Caco-2 (cell line): Measurements from ENCODE around the gene IFITM2. TPM values are rescaled to one million over a fixed set of nuclear protein-coding genes. Genes with fewer than 3 reads are reported as not detected.
A peak's percentile ranks its signal among the peaks of the same experiment; 100 is the strongest.
"Not testable (repeated sequence)": the region's sequence is repeated elsewhere in the genome, so short reads cannot be mapped to it uniquely, and the experiment has no call there.

Experiments
- Bru-seq: library from RNA; stranded (reverse); fragments of 400-500 nt; gene quantifications from one replicate; lab custom pipeline; 2021; lab: Mats Ljungman, UMichigan
- BruChase-seq, 2 experiments: library from RNA; stranded (reverse); fragments of 400-500 nt; gene quantifications; one replicate each; lab custom pipeline; 2021; lab: Mats Ljungman, UMichigan
- BruUV-seq: library from RNA; stranded (reverse); fragments of 400-500 nt; replicated peaks from 2 replicates; lab custom pipeline; 2021; lab: Mats Ljungman, UMichigan
- CTCF ChIA-PET: fragments of 300-600 bp; sonication (Branson Sonifier 250); formaldehyde crosslinking; loops from one replicate; lab custom pipeline; 2022; ENCODE audit warnings: antibody characterized with exemption; lab: Charles Lee
- POLR2A ChIA-PET: fragments of 300-600 bp; sonication (Branson Sonifier 250); formaldehyde crosslinking; loops from one replicate; lab custom pipeline; 2022; ENCODE audit warnings: antibody characterized with exemption; lab: Charles Lee
- DNase-seq, 2 experiments: peaks; one replicate each; pipeline versions ENCODE4 v3.0.0 to v3.0.0-alpha.2; 2020 to 2022
- H3K27me3 ChIP-seq: replicated peaks from 2 replicates; pipeline ENCODE4 v1.6.0; 2011; ENCODE audit warnings: low read length; ENCODE audit not compliant: control insufficient read depth, insufficient read depth
- H3K36me3 ChIP-seq: 2 replicates; pipeline ENCODE4 v1.5.1; 2011; ENCODE audit warnings: low read length; ENCODE audit not compliant: control insufficient read depth, insufficient read depth
- H3K4me1 ChIP-seq: fragments of 250-450 bp; sonication (Bioruptor Pico); 2 replicates; pipeline ENCODE4 v1.5.1; 2020; ENCODE audit warnings: mild to moderate bottlenecking
- H3K4me3 ChIP-seq: 2 replicates; pipeline ENCODE4 v1.5.1; 2011; ENCODE audit warnings: low read depth, mild to moderate bottlenecking, control low read depth, low read length
- H3K9me3 ChIP-seq: fragments of 250-450 bp; sonication (Bioruptor Pico); 2 replicates; pipeline ENCODE4 v1.5.1; 2020; ENCODE audit warnings: mild to moderate bottlenecking, moderate library complexity
- H3K27ac Mint-ChIP-seq: one replicate; pipeline ENCODE4 v1.8.0; 2022; ENCODE audit warnings: mixed read lengths; ENCODE audit not compliant: unreplicated experiment
- H3K27me3 Mint-ChIP-seq: one replicate; pipeline ENCODE4 v1.8.0; 2022; ENCODE audit warnings: mixed read lengths; ENCODE audit not compliant: insufficient read depth, unreplicated experiment
- H3K36me3 Mint-ChIP-seq: one replicate; pipeline ENCODE4 v1.8.0; 2022; ENCODE audit warnings: mild to moderate bottlenecking, mixed read lengths; ENCODE audit not compliant: insufficient read depth, unreplicated experiment
- H3K4me1 Mint-ChIP-seq: one replicate; pipeline ENCODE4 v1.8.0; 2022; ENCODE audit warnings: low read depth, mixed read lengths; ENCODE audit not compliant: unreplicated experiment
- H3K4me3 Mint-ChIP-seq: one replicate; pipeline ENCODE4 v1.8.0; 2022; ENCODE audit warnings: mild to moderate bottlenecking, moderate library complexity, mixed read lengths; ENCODE audit not compliant: unreplicated experiment
- H3K9me3 Mint-ChIP-seq: one replicate; pipeline ENCODE4 v1.8.0; 2022; ENCODE audit warnings: mixed read lengths; ENCODE audit not compliant: unreplicated experiment
- CTCF ChIP-seq, 2 experiments: fragments of 200-600 bp in 1 of 2; IDR thresholded peaks; 1 replicate in 1 of 2; 2 replicates in 1 of 2; pipeline versions ENCODE4 v1.5.1 to v1.8.0; 2011 to 2022; ENCODE audit warnings: antibody characterized with exemption in 1 of 2, control low read depth in 1 of 2, inconsistent platforms in 1 of 2, low read depth in 1 of 2, low read length in 1 of 2, mild to moderate bottlenecking in 1 of 2, moderate library complexity in 1 of 2; ENCODE audit not compliant: insufficient read depth in 1 of 2, severe bottlenecking in 1 of 2, unreplicated experiment in 1 of 2
- intact Hi-C: fragments of 100-400 bp; cut with micrococcal nuclease; formaldehyde crosslinking; loops from one replicate; pipeline ENCODE4 v1.10.0; 2022; ENCODE audit not compliant: unreplicated experiment
- long read RNA-seq: library from polyadenylated mRNA; stranded (forward); transcript quantifications from one replicate; pipeline ENCODE4 v2.0.0, GENCODE V29; 2022
- total RNA-seq: library from RNA; stranded (reverse); gene quantifications from 2 replicates; pipeline ENCODE4 v1.2.3, GENCODE V29; 2022

IFITM2 gene
- total RNA-seq (7.0 and 7.3 TPM in 2 replicates), Bru-seq, nascent RNA (percentile 35 among the genes with signal in this experiment), BruChase-seq, experiment 1, labeled RNA remaining after a 2-hour chase (percentile 43 among the genes with signal in this experiment), BruChase-seq, experiment 2, labeled RNA remaining after a 6-hour chase (percentile 54 among the genes with signal in this experiment)
- long read RNA-seq, transcript IFITM2-206 (2 exons, 892 nt), result major isoform, 10 of 11 reads
- long read RNA-seq, partial matches to known transcripts, result 1 of 11 reads
- long read RNA-seq, other reads (novel, unspliced or antisense), result 0 of 11 reads

- CTCF ChIA-PET, result interaction anchor here (0.7 kb wide), 1 partner anchor 139 kb away, joined by 5 read pairs; no protein-coding TSS in a partner anchor
- H3K4me3 ChIP-seq, H3K9me3 ChIP-seq, H3K9me3 Mint-ChIP-seq, H3K36me3 ChIP-seq, DNase-seq, H3K27me3 ChIP-seq, H3K27me3 Mint-ChIP-seq, BruUV-seq, H3K36me3 Mint-ChIP-seq: not testable (repeated sequence)
- peaks cover 16% of the 10 kb centered on the region for H3K4me1 Mint-ChIP-seq
- peaks cover 32% of the 10 kb centered on the region for H3K4me1 ChIP-seq
- peak within 1 kb of the TSS; percentile 58 for H3K4me3 Mint-ChIP-seq
- POLR2A ChIA-PET, result interaction anchor here (0.6 to 1.3 kb wide), 2 partner anchors 40 to 48 kb away, joined by 3 to 4 read pairs; no protein-coding TSS in a partner anchor
- H3K27ac Mint-ChIP-seq, result peak within 1 kb of the TSS; percentile 61
- intact Hi-C loops, result loop anchor here (5.0 kb wide), 1 partner anchor 49 kb away; no protein-coding TSS in a partner anchor
Measured at GRCh38 chr11:307766-308708, at the start of gene IFITM2. Gene IFITM2, plus strand, starts transcription at chr11:307816. Its CDS starts 377 bp downstream, at chr11:308193.

GRCh38 chr11:259413-259812 is 48.2 kb upstream of the IFITM2 start:
- Mint-ChIP-seq H3K9me3 (peaks cover 25% of the 10 kb centered on the region), H3K36me3 (peaks cover 18% of the 10 kb centered on the region), H3K4me1 (no peaks in the 10 kb centered on the region), H3K27me3 (no peaks in the 10 kb centered on the region), H3K4me3 (no peak overlapping the region), H3K27ac (no peak overlapping the region)
- H3K9me3 ChIP-seq, result no peaks in the 10 kb centered on the region
- H3K4me3 ChIP-seq, result no peak overlapping the region
- ChIA-PET POLR2A (no interaction called here), CTCF (interaction anchor here (2.0 kb wide), 1 partner anchor 9 kb away, joined by 10 read pairs; no protein-coding TSS in a partner anchor)
- DNase-seq, result no peak
- no peaks in the 10 kb centered on the region for H3K4me1 ChIP-seq
- no TSS peak for BruUV-seq
- TF ChIP-seq CTCF (IDR thresholded peaks at IDR 0.05; ENCODE audit: insufficient read depth in 1 of 2, low read depth in 1 of 2, low read length in 1 of 2, severe bottlenecking in 1 of 2, unreplicated experiment in 1 of 2), result no peak
- intact Hi-C loops, result no loop called here
- no peaks in the 10 kb centered on the region for H3K36me3 ChIP-seq
- H3K27me3 ChIP-seq, result no peaks in the 10 kb centered on the region

- DNase-seq, result no peak
- H3K27me3 ChIP-seq, result no peaks in the 10 kb centered on the region
- H3K27ac Mint-ChIP-seq, result no peak overlapping the region
- H3K36me3 Mint-ChIP-seq, result peaks cover 6% of the 10 kb centered on the region
- H3K9me3 ChIP-seq, result peaks cover 6% of the 10 kb centered on the region
- no peak overlapping the region for H3K4me3 ChIP-seq
- H3K4me1 Mint-ChIP-seq, result no peaks in the 10 kb centered on the region
- intact Hi-C loops, result no loop called here
- TF ChIP-seq CTCF (IDR thresholded peaks at IDR 0.05; ENCODE audit: insufficient read depth in 1 of 2, low read depth in 1 of 2, low read length in 1 of 2, severe bottlenecking in 1 of 2, unreplicated experiment in 1 of 2), result no peak
- no peak overlapping the region for H3K4me3 Mint-ChIP-seq
- POLR2A ChIA-PET, result no interaction called here
- H3K36me3 ChIP-seq, result no peaks in the 10 kb centered on the region
- peaks cover 16% of the 10 kb centered on the region for H3K9me3 Mint-ChIP-seq
- no TSS peak for BruUV-seq
- CTCF ChIA-PET, result interaction anchor here (0.6 kb wide), 1 partner anchor 13 kb away, joined by 3 read pairs; no protein-coding TSS in a partner anchor
- H3K27me3 Mint-ChIP-seq, result no peaks in the 10 kb centered on the region
- no peaks in the 10 kb centered on the region for H3K4me1 ChIP-seq
Measured at GRCh38 chr11:261624-262023, 46.0 kb upstream of the IFITM2 start.
